ENCODE measurements around the gene CD300LG.
"Not testable (repeated sequence)": the region's sequence is repeated elsewhere in the genome, so short reads cannot be mapped to it uniquely, and the experiment has no call there.

CD300LG gene

GRCh38 chr17:43855061-43855460, 8.1 kb downstream of the CD300LG start:
- DNase-seq (ENCODE audit: low spot score), result no peak

- DNase-seq (ENCODE audit: low spot score), result no peak
These were observed 9.2 kb downstream of the CD300LG start for GRCh38 chr17:43856141-43856540.

DNA sequence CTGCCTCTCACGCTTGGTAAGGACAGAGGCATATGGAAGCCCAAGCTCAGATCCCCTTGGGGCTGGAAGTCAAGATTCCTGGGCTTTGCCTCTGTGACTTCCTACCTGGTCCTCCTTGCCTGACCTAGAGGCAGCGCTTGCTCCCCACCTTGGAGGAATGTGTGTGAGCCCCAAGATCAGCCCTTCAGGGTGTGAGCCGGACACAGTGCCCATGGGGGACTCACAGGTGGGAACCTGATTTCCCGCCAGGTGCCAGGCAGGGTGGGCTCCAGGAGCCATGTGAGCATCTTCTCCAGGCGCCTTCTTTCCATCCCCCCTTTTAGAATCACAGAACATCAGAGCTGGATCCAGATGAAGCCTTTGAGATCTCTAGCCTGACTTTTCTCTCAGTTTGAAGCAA, 10.2 kb downstream of the CD300LG start:
- no peak for DNase-seq (ENCODE audit: low spot score)

- no peak for DNase-seq (ENCODE audit: low spot score)
These were observed 11.1 kb downstream of the CD300LG start for GRCh38 chr17:43857957-43858600.

GRCh38 chr17:43860077-43860725, 13.2 kb downstream of the CD300LG start:
- DNase-seq (ENCODE audit: low spot score), result no peak

DNA sequence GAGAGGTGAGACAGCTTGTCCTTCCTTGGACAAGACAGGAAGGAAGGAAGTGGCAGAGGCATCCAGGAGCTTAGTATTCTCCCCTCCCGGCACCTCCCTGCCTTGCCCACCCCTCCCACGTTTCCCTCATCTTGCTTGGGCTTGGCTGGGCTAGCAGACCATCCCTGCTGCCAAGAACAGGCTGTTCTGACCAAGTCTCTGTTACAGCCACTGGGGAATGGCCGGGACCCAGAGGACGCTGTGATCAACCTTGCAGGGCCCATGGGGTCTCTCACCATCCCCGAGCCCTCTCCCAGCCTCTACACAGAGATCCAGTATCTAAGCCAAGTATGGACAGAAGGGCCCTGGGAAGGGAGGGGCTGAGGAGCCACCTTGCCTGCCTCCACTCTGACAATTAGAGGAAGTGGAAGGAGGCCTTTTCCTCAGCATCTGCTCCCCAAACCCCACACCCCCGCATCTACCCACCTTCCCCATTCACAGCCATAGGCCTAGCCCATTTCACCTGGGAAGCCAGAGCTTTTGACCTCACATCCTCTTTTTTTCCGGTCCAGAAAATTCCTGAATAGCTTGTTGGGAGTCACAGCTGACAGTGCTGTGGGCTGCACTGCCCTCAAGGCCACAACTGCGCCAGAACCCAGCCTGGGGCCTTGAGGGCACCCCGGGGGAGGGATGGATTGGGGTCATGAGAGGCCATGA, 14.1 kb downstream of the CD300LG start:
- DNase-seq (ENCODE audit: low spot score), result no peak

DNA sequence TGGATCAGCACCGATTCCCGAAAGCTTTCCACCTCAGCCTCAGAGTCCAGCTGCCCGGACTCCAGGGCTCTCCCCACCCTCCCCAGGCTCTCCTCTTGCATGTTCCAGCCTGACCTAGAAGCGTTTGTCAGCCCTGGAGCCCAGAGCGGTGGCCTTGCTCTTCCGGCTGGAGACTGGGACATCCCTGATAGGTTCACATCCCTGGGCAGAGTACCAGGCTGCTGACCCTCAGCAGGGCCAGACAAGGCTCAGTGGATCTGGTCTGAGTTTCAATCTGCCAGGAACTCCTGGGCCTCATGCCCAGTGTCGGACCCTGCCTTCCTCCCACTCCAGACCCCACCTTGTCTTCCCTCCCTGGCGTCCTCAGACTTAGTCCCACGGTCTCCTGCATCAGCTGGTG, 15.0 kb downstream of the CD300LG start:
- no peak for DNase-seq (ENCODE audit: low spot score)

GRCh38 chr17:43864161-43864984, 17.4 kb downstream of the CD300LG start:
- DNase-seq (ENCODE audit: low spot score), result no peak

- no peak for DNase-seq (ENCODE audit: low spot score)
These were observed 21.4 kb downstream of the CD300LG start for GRCh38 chr17:43868226-43868994.

DNA sequence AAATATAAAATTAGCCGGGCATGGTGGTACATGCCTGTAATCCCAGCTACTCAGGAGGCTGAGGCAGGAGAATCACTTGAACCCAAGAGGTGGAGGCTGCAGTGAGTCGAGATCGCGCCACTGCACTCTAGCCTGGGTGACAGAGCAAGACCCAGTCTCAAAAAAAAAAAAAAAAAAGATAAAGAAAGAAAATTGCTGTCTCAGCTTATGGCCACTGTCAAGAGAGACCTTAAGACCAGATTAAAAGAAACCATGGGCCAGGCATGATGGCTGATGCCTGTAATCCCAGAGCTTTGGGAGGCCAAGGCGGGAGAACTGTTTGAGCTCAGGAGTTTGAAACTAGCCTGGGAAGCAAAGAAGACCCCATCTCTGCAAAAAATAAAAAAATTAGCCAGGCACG, 22.1 kb downstream of the CD300LG start:
- DNase-seq (ENCODE audit: low spot score), result not testable (repeated sequence)

- DNase-seq (ENCODE audit: low spot score), result no peak
These were observed 25.1 kb downstream of the CD300LG start for GRCh38 chr17:43871946-43872690.

DNA sequence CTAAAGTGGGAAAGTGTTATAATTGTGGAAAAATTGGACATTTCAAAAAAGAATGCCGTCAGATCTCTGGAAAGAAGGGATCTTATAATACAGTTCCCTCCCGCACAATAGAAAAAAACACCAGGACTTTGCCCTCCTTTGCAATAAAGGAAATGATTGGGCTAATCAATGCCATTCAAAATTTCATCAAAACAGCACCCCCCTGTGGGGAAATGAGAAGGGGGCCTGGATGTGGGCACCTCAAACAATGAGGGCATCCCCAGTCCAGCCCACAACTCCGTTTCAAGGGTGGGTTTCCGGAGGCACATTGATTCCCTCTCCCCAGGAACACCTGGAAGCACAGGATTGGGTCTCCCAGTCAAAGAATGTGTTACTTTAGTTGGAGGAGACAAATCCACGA, 26.1 kb downstream of the CD300LG start:
- no peak for DNase-seq (ENCODE audit: low spot score)

- DNase-seq (ENCODE audit: low spot score), result no peak
These were observed 26.8 kb downstream of the CD300LG start for GRCh38 chr17:43873815-43874214.

GRCh38 chr17:43874293-43874692, 27.3 kb downstream of the CD300LG start:
- no peak for DNase-seq (ENCODE audit: low spot score)

DNA sequence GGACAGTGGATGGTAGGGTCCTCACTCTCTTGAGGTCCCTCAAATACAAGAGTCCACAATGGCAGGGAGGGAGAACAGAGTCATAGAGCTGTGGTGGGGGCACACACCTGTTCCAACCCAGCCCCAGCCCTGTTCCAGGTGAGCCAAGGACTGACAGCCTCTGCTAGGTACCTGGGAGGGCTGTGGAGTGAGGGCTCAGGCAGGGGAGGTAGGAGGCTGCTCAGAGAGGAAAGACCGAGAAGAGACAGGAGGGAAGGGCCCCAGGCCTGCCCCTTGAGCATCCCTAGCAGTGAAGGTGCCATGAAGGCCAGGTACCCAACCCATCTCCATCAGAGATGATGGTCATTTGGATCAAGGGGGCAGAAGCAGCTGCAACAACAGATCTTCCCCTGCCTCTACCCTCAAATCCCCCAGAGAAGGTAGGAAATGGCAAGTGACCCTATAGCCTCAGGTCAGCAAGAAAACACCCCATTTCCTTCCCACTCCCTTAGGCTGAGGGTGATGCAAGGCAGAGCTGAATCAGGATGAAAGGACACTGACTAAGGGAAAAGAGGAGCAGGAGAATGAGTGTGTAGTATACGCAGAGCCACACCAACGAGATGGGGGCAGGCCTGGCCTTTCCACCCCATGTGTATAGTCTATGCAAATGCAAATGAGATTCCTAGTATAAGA, 28.6 kb downstream of the CD300LG start:
- DNase-seq (ENCODE audit: low spot score), result no peak

DNA sequence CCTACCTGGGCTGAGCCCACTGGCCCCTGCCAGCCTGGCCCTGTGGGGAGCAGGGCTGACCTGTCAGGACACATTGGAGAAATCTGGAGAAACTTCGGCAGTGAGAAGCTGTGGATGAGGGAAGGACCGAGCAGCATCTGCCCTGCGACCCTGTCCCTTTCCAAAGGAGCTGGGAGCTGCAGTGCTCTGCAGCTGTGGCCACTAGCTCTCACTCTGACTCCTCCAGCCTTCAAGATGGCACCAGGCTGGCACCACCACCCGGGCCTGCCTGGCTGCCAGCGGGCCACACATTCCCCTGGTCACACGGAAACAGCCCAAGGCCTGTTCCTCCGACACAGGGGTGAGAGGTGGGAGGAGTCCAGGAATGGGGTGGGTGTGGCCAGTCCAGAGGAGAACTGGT, 30.1 kb downstream of the CD300LG start:
- no peak for DNase-seq (ENCODE audit: low spot score)

GRCh38 chr17:43877451-43878155, 30.6 kb downstream of the CD300LG start:
- no peak for DNase-seq (ENCODE audit: low spot score)

DNA sequence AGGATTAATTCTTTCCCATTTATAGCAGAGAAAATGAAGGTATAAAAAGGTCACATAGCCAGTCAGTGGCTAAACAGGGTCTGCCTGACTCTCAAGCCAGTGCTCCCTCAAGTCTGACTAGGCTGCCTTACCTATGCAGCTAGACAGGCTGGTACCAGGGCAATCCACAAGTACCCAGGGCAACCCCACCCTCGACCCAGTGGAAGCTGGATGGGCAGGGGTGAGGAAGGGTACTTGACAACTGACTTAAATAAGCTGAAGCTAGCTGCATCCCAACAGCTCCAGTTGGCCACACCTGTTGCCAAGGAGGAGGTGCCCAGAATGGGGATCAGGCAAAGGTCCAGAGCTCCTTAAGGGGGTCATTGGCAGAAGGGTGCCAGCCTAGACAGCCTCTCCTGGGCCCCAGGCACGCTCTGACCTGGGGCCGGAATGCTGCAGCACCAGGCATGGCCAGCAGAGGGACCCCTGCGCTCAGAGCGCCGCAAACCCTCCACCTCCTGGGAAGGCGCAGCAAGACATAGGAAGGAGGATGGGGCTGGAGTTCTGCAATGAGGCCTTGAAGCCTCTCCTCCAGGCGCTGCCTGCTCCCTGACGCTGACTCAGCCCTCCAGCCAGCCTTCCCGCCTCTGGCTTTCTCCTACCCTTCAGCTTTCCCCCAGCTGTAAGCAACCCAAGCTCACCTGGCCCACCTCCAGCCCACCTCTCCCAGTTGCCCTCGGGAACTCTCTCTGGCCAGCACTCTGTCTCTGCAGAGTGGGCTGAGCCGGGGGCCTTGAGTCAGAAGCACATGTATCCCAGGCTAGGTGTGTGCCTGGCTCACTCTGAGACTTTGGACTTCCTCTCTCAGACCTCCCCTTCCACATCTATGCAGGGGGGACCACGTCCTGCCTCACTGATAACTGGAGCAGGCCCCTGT, 31.5 kb downstream of the CD300LG start:
- peak; percentile 55 for DNase-seq (ENCODE audit: low spot score)
